SK-N-SH treated with all-trans-retinoic acid at 6 μM for 48 hours (cell line): ENCODE measurements around the gene LTBP2.

Source experiments
- ATAC-seq: fragments of 200-7000 bp; cut with Tn5 transposase; 3 replicates; pipeline ENCODE4 v1.9.1; 2020; ENCODE audit warnings: mild to moderate bottlenecking, moderate library complexity
- BACH2 ChIP-seq: fragments of 250-450 bp; sonication (Bioruptor Pico); IDR thresholded peaks from 2 replicates; pipeline ENCODE4 v1.9.0; 2021; ENCODE audit warnings: mild to moderate bottlenecking, borderline replicate concordance
- CSDC2 ChIP-seq: fragments of 250-450 bp; sonication (Bioruptor Pico); IDR thresholded peaks from 2 replicates; pipeline ENCODE4 v1.5.0; 2020; ENCODE audit warnings: mild to moderate bottlenecking, moderate library complexity
- ESRRG ChIP-seq: fragments of 250-450 bp; sonication (Bioruptor Pico); IDR thresholded peaks from 2 replicates; pipeline ENCODE4 v1.6.1; 2021; ENCODE audit warnings: mild to moderate bottlenecking
- GLIS3 ChIP-seq: fragments of 250-450 bp; sonication (Bioruptor Pico); IDR thresholded peaks from 2 replicates; pipeline ENCODE4 v1.5.0; 2020; ENCODE audit warnings: mild to moderate bottlenecking, moderate library complexity
- ISL1 ChIP-seq: fragments of 250-450 bp; sonication (Bioruptor Pico); IDR thresholded peaks from 2 replicates; pipeline ENCODE4 v2.1.2; 2022; ENCODE audit warnings: mild to moderate bottlenecking, moderate library complexity
- OSR1 ChIP-seq: fragments of 250-450 bp; sonication (Bioruptor Pico); IDR thresholded peaks from 2 replicates; pipeline ENCODE4 v1.8.0; 2022; ENCODE audit warnings: moderate library complexity, mild to moderate bottlenecking, inconsistent platforms
- PATZ1 ChIP-seq: fragments of 250-450 bp; sonication (Bioruptor Pico); IDR thresholded peaks from 2 replicates; pipeline ENCODE4 v1.8.0; 2020; ENCODE audit warnings: mild to moderate bottlenecking, moderate library complexity, borderline replicate concordance
- POU6F1 ChIP-seq: fragments of 250-450 bp; sonication (Bioruptor Pico); IDR thresholded peaks from 2 replicates; pipeline ENCODE4 v1.8.0; 2021; ENCODE audit warnings: low read depth, mild to moderate bottlenecking, moderate library complexity, borderline replicate concordance
- PPARA ChIP-seq: fragments of 250-450 bp; sonication (Bioruptor Pico); IDR thresholded peaks from 2 replicates; pipeline ENCODE4 v1.5.0; 2020; ENCODE audit warnings: mild to moderate bottlenecking, borderline replicate concordance
- RARB ChIP-seq: fragments of 250-450 bp; sonication (Bioruptor Pico); IDR thresholded peaks from 2 replicates; pipeline ENCODE4 v1.8.0; 2021; ENCODE audit warnings: mild to moderate bottlenecking, moderate library complexity
- SNAI2 ChIP-seq: fragments of 250-450 bp; sonication (Bioruptor Pico); IDR thresholded peaks from 2 replicates; pipeline ENCODE4 v1.5.0; 2020; ENCODE audit warnings: mild to moderate bottlenecking, moderate library complexity
- TCF4 ChIP-seq: fragments of 250-450 bp; sonication (Bioruptor Pico); IDR thresholded peaks from 2 replicates; pipeline ENCODE4 v1.8.0; 2021; ENCODE audit warnings: mild to moderate bottlenecking, moderate library complexity, borderline replicate concordance
- TOX ChIP-seq: fragments of 250-450 bp; sonication (Bioruptor Pico); IDR thresholded peaks from 2 replicates; pipeline ENCODE4 v1.8.0; 2021; ENCODE audit warnings: mild to moderate bottlenecking, moderate library complexity, borderline replicate concordance
- ZC3H10 ChIP-seq: fragments of 250-450 bp; sonication (Bioruptor Pico); IDR thresholded peaks from 2 replicates; pipeline ENCODE4 v1.5.1; 2021; ENCODE audit warnings: mild to moderate bottlenecking, moderate library complexity
- ZFP3 ChIP-seq: fragments of 250-450 bp; sonication (Bioruptor Pico); IDR thresholded peaks from 2 replicates; pipeline ENCODE4 v1.5.0; 2020; ENCODE audit warnings: mild to moderate bottlenecking, moderate library complexity
- ZNF565 ChIP-seq: fragments of 450-650 bp; formaldehyde crosslinking; conservative IDR thresholded peaks from 2 replicates; pipeline ENCODE4 v1.5.0; 2020; ENCODE audit warnings: low read depth, mild to moderate bottlenecking, moderate library complexity
- ZNF70 ChIP-seq: fragments of 450-650 bp; formaldehyde crosslinking; IDR thresholded peaks from 2 replicates; pipeline ENCODE4 v1.5.0; 2020; ENCODE audit warnings: mild to moderate bottlenecking, moderate library complexity
- TF ChIP-seq, protein P1 (sequence below): fragments of 250-450 bp; sonication (Bioruptor Pico); IDR thresholded peaks from 2 replicates; pipeline ENCODE4 v1.5.1; 2021; ENCODE audit warnings: mild to moderate bottlenecking, moderate library complexity
- TF ChIP-seq, protein P2 (sequence below): fragments of 250-450 bp; sonication (Bioruptor Pico); IDR thresholded peaks from 2 replicates; pipeline ENCODE4 v1.5.0; 2020; ENCODE audit warnings: mild to moderate bottlenecking, moderate library complexity
- TF ChIP-seq, protein P3 (sequence below): fragments of 250-450 bp; sonication (Bioruptor Pico); IDR thresholded peaks from 2 replicates; pipeline ENCODE4 v1.5.1; 2020; ENCODE audit warnings: low read depth, mild to moderate bottlenecking, moderate library complexity

Gene LTBP2

DNA sequence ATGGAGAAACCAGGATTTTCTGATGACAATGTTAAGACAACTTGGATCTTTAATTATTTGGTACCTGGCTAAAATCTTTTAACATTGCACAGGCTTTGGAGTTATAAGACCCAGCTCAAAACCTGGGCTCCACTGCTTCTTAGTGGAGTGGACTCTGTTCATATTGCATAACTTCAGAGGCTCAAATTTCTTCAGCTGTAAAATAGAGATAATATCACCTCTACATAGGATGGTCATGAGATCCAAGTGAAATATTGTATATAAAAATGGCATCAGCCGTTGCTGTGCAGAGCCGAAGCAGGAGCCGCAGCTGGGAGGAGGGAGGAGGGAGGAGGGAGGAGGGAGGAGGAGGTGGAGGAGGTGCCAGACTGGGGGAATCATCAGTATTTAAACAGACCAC lies 129.5 kb downstream of the LTBP2 start (continued):
- TF ChIP-seq POU6F1 (CRISPR knock-in tag) = no peak
- no peak for TF ChIP-seq RARB (CRISPR knock-in tag)
- TF ChIP-seq, all 23 proteins: peak for 0

DNA sequence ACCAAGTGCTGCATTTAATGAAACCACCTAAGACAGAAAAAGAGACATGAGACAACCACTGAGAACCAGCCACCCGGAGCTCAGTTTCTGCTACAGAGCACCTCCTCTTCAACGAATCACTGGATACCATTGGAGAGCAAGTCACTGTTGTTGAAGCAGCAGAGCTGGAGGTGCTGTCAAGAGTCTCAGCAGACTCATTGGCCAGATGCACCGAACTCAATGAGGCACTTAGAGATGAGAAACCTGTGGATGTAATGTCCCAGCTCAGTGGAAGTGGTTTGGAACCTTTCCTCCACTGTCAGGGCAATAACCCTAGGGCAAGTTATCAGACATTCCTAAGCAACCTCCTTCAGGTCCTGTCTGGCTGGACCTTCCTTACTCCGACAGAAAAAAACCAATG lies 132.0 kb downstream of the LTBP2 start:
- TF ChIP-seq BACH2 (no peak), ZNF70 (CRISPR knock-in tag) (no peak), ISL1 (CRISPR knock-in tag) (no peak), RARB (CRISPR knock-in tag) (no peak), PATZ1 (no peak), ESRRG (no peak), GLIS3 (CRISPR knock-in tag) (no peak), TOX (no peak), OSR1 (no peak), POU6F1 (CRISPR knock-in tag) (no peak), ZFP3 (no peak), SNAI2 (CRISPR knock-in tag) (no peak), TCF4 (CRISPR knock-in tag) (no peak)
- TF ChIP-seq, protein P1, sequence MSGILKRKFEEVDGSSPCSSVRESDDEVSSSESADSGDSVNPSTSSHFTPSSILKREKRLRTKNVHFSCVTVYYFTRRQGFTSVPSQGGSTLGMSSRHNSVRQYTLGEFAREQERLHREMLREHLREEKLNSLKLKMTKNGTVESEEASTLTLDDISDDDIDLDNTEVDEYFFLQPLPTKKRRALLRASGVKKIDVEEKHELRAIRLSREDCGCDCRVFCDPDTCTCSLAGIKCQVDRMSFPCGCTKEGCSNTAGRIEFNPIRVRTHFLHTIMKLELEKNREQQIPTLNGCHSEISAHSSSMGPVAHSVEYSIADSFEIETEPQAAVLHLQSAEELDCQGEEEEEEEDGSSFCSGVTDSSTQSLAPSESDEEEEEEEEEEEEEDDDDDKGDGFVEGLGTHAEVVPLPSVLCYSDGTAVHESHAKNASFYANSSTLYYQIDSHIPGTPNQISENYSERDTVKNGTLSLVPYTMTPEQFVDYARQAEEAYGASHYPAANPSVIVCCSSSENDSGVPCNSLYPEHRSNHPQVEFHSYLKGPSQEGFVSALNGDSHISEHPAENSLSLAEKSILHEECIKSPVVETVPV (CRISPR knock-in tag) = no peak
- TF ChIP-seq, protein P2, sequence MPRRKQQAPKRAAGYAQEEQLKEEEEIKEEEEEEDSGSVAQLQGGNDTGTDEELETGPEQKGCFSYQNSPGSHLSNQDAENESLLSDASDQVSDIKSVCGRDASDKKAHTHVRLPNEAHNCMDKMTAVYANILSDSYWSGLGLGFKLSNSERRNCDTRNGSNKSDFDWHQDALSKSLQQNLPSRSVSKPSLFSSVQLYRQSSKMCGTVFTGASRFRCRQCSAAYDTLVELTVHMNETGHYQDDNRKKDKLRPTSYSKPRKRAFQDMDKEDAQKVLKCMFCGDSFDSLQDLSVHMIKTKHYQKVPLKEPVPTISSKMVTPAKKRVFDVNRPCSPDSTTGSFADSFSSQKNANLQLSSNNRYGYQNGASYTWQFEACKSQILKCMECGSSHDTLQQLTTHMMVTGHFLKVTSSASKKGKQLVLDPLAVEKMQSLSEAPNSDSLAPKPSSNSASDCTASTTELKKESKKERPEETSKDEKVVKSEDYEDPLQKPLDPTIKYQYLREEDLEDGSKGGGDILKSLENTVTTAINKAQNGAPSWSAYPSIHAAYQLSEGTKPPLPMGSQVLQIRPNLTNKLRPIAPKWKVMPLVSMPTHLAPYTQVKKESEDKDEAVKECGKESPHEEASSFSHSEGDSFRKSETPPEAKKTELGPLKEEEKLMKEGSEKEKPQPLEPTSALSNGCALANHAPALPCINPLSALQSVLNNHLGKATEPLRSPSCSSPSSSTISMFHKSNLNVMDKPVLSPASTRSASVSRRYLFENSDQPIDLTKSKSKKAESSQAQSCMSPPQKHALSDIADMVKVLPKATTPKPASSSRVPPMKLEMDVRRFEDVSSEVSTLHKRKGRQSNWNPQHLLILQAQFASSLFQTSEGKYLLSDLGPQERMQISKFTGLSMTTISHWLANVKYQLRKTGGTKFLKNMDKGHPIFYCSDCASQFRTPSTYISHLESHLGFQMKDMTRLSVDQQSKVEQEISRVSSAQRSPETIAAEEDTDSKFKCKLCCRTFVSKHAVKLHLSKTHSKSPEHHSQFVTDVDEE = no peak
- TF ChIP-seq, protein P3, sequence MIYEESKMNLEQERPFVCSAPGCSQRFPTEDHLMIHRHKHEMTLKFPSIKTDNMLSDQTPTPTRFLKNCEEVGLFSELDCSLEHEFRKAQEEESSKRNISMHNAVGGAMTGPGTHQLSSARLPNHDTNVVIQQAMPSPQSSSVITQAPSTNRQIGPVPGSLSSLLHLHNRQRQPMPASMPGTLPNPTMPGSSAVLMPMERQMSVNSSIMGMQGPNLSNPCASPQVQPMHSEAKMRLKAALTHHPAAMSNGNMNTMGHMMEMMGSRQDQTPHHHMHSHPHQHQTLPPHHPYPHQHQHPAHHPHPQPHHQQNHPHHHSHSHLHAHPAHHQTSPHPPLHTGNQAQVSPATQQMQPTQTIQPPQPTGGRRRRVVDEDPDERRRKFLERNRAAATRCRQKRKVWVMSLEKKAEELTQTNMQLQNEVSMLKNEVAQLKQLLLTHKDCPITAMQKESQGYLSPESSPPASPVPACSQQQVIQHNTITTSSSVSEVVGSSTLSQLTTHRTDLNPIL = no peak
- TF ChIP-seq, all 23 proteins: peak for 0

GRCh38 chr14:74478996-74479635 lies 132.9 kb downstream of the LTBP2 start:
- ATAC-seq = peak; percentile 76
- TF ChIP-seq PPARA (no peak), PATZ1 (no peak), TCF4 (CRISPR knock-in tag) (no peak), ZNF565 (CRISPR knock-in tag) (no peak), GLIS3 (CRISPR knock-in tag) (no peak), ZFP3 (no peak), SNAI2 (CRISPR knock-in tag) (no peak), ISL1 (CRISPR knock-in tag) (no peak), CSDC2 (CRISPR knock-in tag) (no peak), ZC3H10 (CRISPR knock-in tag) (no peak)
- TF ChIP-seq, protein P2 = no peak

More for the DNA sequence above, 132.0 kb downstream of the LTBP2 start:
- no peak for ATAC-seq
